T-helper 17 cell (primary cell): Measurements from ENCODE around the gene RPS27. TPM values are rescaled to one million over a fixed set of nuclear protein-coding genes. Genes with fewer than 3 reads are reported as not detected.
"Not testable (repeated sequence)": the region's sequence is repeated elsewhere in the genome, so short reads cannot be mapped to it uniquely, and the experiment has no call there.

Experiments
- ATAC-seq: fragments of 150-1000 bp; cut with Tn5 transposase; 2 replicates; pipeline ENCODE4 v1.10.0; 2021; ENCODE audit warnings: mild to moderate bottlenecking, moderate library complexity
- DNase-seq, 3 donors: peaks; one replicate each; pipeline versions ENCODE4 v3.0.0 to v3.0.0-alpha.2; 2020 to 2021
- H3K9me3 ChIP-seq: one replicate; pipeline ENCODE4 v1.7.0; 2013; ENCODE audit warnings: low read length, mild to moderate bottlenecking; ENCODE audit not compliant: control insufficient read depth, poor library complexity, severe bottlenecking
- H3K27ac Mint-ChIP-seq: one replicate; pipeline ENCODE4 v1.8.0; 2022; ENCODE audit warnings: mild to moderate bottlenecking, moderate library complexity, mixed read lengths
- H3K27me3 Mint-ChIP-seq: one replicate; pipeline ENCODE4 v1.8.0; 2022; ENCODE audit warnings: mixed read lengths
- H3K36me3 Mint-ChIP-seq: one replicate; pipeline ENCODE4 v1.8.0; 2022; ENCODE audit warnings: low read depth, mixed read lengths
- H3K4me1 Mint-ChIP-seq: one replicate; pipeline ENCODE4 v1.8.0; 2022; ENCODE audit warnings: mild to moderate bottlenecking, mixed read lengths
- H3K4me3 Mint-ChIP-seq: one replicate; pipeline ENCODE4 v1.8.0; 2022; ENCODE audit warnings: mild to moderate bottlenecking, moderate library complexity, mixed read lengths
- total RNA-seq, 4 donors: library from RNA in 2 of 4; stranded (reverse) in 2 of 4; gene quantifications; one replicate each; pipeline ENCODE4 v1.2.3 and lab custom pipeline; 2022 to 2026

RPS27 gene
- total RNA-seq, 2 donors from 2014 or later = 4,265 to 4,392 TPM

DNA sequence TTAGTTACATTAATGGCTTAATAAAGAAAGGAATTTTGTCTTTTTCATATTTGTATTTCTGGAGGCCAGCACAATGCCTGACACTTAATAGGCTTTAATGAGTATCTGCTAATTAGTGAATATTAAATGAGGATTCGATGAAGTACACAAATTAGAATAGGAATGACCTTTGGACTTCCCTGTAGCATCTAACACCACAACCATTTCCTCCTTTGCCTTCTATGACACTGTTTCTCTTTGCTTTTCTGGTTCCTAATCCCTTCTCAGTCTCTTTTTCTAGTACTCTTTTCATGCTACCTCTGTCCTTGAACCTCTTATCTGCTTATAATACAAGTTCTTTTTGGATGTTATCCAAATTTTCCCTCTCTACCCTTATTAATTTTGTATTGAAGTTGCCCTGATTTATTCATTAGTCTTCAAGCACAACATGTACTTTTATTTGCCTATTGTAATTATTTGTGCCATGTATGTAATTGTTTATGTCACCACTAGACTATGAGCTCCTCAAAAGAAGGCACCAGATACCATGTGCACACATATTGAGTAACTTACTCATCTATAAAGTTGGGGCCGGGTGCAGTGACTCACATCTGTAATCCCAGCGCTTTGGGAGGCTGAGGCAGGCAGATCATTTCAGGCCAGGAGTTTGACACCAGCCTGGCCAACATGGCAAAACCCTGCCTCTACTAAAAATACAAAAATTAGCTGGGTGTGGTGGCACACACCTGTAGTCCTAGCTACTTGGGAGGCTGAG lies 23.8 kb downstream of the RPS27 start:
- Mint-ChIP-seq H3K27ac (no peak overlapping the region), H3K4me1 (no peaks in the 10 kb centered on the region), H3K36me3 (peaks cover 3% of the 10 kb centered on the region), H3K27me3 (no peaks in the 10 kb centered on the region), H3K4me3 (no peak overlapping the region)
- no peaks in the 10 kb centered on the region for H3K9me3 ChIP-seq
- ATAC-seq (no peak), DNase-seq (no peak)

DNA sequence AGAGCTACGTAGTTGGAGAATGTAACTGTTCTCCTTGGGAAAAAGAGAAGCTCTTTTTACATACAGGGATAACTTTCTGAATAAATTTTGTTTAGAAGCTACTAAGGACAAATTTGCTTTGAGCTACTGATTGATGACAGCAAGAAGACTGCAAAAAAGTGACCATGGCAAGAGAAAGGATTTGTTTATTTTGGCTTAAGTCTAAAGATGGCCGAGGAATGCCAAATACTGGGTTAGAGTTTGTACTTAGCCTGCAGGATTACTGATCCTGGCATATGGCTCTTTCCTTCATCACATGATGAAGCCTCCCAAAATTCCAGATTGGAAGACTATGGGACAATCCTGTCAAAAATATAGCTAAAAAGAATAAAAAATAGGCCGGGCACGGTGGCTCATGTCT lies 28.7 kb downstream of the RPS27 start:
- H3K36me3 Mint-ChIP-seq = no peaks in the 10 kb centered on the region
- no peaks in the 10 kb centered on the region for H3K4me1 Mint-ChIP-seq
- no peaks in the 10 kb centered on the region for H3K9me3 ChIP-seq
- ATAC-seq (no peak), DNase-seq (no peak)
- no peaks in the 10 kb centered on the region for H3K27me3 Mint-ChIP-seq
- H3K27ac Mint-ChIP-seq = no peak overlapping the region
- no peak overlapping the region for H3K4me3 Mint-ChIP-seq

DNA sequence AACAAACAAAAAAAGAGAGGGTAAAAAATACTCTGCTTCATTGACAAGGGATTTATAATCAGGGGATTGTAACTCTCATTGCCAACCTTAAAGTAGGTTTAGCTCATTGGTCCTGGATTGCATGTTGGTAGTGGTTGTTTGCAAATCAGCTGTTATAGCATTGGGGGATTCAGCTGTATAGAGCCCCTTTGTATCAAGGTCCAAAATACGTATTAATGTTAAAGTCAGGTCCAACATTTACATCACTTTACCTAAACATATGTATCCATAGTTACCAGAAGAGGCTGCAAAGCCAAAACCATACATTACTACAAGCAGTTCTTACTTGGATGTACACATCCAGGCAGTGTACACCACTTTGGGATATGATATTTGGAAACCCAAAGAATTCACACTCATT lies 29.4 kb downstream of the RPS27 start:
- Mint-ChIP-seq H3K27me3 (no peaks in the 10 kb centered on the region), H3K4me3 (no peak overlapping the region), H3K4me1 (no peaks in the 10 kb centered on the region), H3K36me3 (no peaks in the 10 kb centered on the region), H3K27ac (no peak overlapping the region)
- DNase-seq (no peak), ATAC-seq (no peak)
- H3K9me3 ChIP-seq = no peaks in the 10 kb centered on the region

DNA sequence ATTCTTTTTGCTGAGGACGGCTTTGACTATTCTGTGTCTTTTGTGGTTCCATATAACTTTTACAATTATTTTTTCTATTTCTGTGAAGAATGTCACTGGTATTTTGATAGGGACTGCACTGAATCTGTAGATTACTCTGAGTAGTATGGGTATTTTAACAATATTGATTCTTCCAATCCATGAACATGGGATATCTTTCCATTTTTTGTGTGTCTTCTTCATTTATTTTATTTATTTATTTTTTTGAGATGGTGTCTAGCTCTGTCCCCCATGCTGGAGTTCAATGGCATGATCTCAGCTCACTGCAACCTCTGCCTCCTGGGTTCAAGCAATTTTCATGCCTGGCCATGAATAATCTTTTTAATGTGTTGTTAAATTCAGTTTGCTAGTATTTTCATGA lies 43.1 kb downstream of the RPS27 start:
- not testable (repeated sequence) for H3K36me3 Mint-ChIP-seq, H3K4me3 Mint-ChIP-seq, H3K4me1 Mint-ChIP-seq, H3K9me3 ChIP-seq, ATAC-seq, DNase-seq, H3K27me3 Mint-ChIP-seq, H3K27ac Mint-ChIP-seq

Other genes with a start within 250 kb of the RPS27 start
- 10 to 100 TPM in 1 of 2 donors, 1 to 10 TPM in 1; 7.4 to 10.0 TPM for gene SLC27A3, start 215.4 kb upstream of the RPS27 start, total RNA-seq
- gene GATAD2B, start 67.8 kb upstream of the RPS27 start, total RNA-seq = 10 to 100 TPM; 63.3 to 72.9 TPM
- 100 to 1,000 TPM; 120 to 157 TPM for gene DENND4B, start 44.0 kb upstream of the RPS27 start, total RNA-seq
- gene CRTC2, start 32.1 kb upstream of the RPS27 start, total RNA-seq = 100 to 1,000 TPM; 133 to 151 TPM
- 10 to 100 TPM; 14.1 to 16.4 TPM for gene SLC39A1, start 27.2 kb upstream of the RPS27 start, total RNA-seq
- gene CREB3L4, start 22.9 kb upstream of the RPS27 start, total RNA-seq = 1 to 10 TPM; 4.5 to 6.0 TPM
- gene JTB, start 13.1 kb upstream of the RPS27 start, total RNA-seq = 10 to 100 TPM; 88.1 to 90.3 TPM
- 1 to 10 TPM in 1 of 2 donors, under 1 TPM in 1; 0.40 to 2.2 TPM for gene RAB13, start 4.4 kb upstream of the RPS27 start, total RNA-seq
- gene NUP210L, start 164.3 kb downstream of the RPS27 start, total RNA-seq = under 1 TPM in 1 of 2 donors, not detected in 1; 0.07 TPM
- 100 to 1,000 TPM; 386 to 391 TPM for gene TPM3, start 201.3 kb downstream of the RPS27 start, total RNA-seq
- gene CFAP141, start 215.6 kb downstream of the RPS27 start, total RNA-seq = not detected
- gene UBAP2L, start 230.2 kb downstream of the RPS27 start, total RNA-seq = 100 to 1,000 TPM; 186 to 192 TPM